Mucosa of descending colon (tissue), 3 donors: ENCODE measurements around the gene PPFIA1. TPM values are rescaled to one million over a fixed set of nuclear protein-coding genes. Genes with fewer than 3 reads are reported as not detected.

Experiments
- ATAC-seq: fragments of 200-7000 bp; cut with Tn5 transposase; one replicate; pipeline ENCODE4 v1.9.1; 2020; ENCODE audit warnings: mild to moderate bottlenecking, moderate library complexity
- DNase-seq, 3 donors: peaks; one replicate each; pipeline ENCODE4 v3.0.0-alpha.2; 2020
- H3K36me3 ChIP-seq: fragments of 200-600 bp; one replicate; pipeline ENCODE4 v1.8.0; 2021; ENCODE audit warnings: low read depth, mild to moderate bottlenecking
- H3K4me1 ChIP-seq: fragments of 200-600 bp; one replicate; pipeline ENCODE4 v1.8.0; 2021; ENCODE audit warnings: low read depth, mild to moderate bottlenecking
- H3K4me3 ChIP-seq: fragments of 200-600 bp; one replicate; pipeline ENCODE4 v1.8.0; 2021; ENCODE audit warnings: mild to moderate bottlenecking
- H3K9me3 ChIP-seq: fragments of 200-600 bp; one replicate; pipeline ENCODE4 v1.8.0; 2021; ENCODE audit warnings: mild to moderate bottlenecking
- CTCF ChIP-seq: fragments of 200-600 bp; IDR thresholded peaks from one replicate; pipeline ENCODE4 v1.8.0; 2022; ENCODE audit warnings: antibody characterized with exemption, mild to moderate bottlenecking
- intact Hi-C, 2 donors: fragments of 100-400 bp; cut with DNase I in 1 of 2; cut with micrococcal nuclease in 1 of 2; formaldehyde crosslinking; loops; one replicate each; pipeline versions ENCODE4 v1.11.0 to v1.11.1; 2022; cut with DNase I, micrococcal nuclease
- total RNA-seq, 3 donors: library from RNA; stranded (reverse); fragmentation: NEBNext Ultra II Directional in 2 of 3; extraction: Animal tissue kit (Norgen Biotek cat#: 25700) in 2 of 3; gene quantifications; one replicate each; pipeline versions ENCODE4 v1.2.1 to v1.2.4, GENCODE V29; 2021 to 2023
- donor health status: DM: no; HTN: no; CAD: no; lungs with moderate emphysema.
- donor health status: DM: no; HTN: no; CAD: no.
- donor health status: DM: no; HTN: yes; CAD: no.

The PPFIA1 gene
- total RNA-seq, 3 donors from 2014 or later: 58.5 to 65.7 (median 65.0) TPM

DNA sequence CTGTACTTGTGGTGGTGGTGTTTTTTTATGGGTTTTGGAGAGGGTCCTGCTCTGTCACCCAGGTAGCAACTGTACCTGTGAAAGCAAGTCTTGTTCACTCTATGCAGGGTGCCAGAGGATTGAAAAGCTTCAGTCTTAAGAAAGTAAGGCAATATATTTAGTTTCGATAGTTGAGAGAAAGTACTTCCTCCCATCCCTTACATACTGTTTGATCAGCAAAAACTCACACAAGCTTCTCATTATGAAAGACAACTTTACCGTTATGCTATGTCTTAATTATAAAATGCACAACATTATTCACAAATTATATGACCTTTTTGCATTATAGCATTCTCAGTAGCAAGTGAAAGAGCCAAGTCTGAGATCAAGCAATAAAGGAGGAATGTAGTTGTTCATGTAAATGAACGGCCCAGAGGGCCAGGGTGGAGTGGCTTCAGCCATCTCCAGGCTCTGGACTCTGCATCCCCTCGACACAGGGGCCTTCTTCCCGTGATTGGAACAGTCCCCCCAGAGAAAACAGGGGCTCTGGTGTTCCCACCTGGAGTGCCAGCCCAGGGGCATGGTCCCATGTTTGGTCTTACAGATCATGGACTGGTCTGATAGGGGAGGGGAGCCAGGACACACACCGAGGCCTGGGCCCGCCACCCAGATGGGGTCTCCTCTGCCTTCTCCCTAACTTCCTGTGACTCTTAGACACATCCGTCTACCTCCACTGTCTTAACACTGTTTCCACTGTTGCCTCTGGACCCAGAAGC, 89.1 kb downstream of the PPFIA1 start:
- ATAC-seq: no peak

DNA sequence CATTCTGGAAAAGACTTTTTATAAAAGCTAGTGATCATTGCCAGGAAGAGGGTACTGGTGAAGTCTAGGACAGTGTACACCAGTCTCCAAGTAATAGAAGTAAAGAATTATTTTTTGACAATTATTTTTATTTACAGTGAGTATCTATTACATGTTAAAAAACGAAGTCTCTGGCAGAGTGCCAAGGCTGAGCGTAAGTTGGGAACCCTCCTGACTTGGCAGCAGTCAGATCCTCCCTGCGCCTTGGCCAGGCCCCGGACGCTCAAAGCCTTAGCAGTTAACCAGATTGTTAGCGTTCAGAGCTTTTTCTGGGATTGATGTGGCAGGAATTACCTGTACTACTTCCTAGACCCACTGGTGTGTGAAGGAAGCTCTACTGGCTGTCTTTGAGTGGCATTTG, 89.7 kb downstream of the PPFIA1 start:
- H3K4me3 ChIP-seq: no peak overlapping the region
- no peaks in the 10 kb centered on the region for H3K36me3 ChIP-seq
- TF ChIP-seq CTCF: no peak
- intact Hi-C loops: no loop called here
- no peaks in the 10 kb centered on the region for H3K9me3 ChIP-seq
- ATAC-seq: no peak
- H3K4me1 ChIP-seq: no peaks in the 10 kb centered on the region
- no peak for DNase-seq

More for the DNA sequence above, 89.1 kb downstream of the PPFIA1 start:
- Histone ChIP-seq H3K9me3 (no peaks in the 10 kb centered on the region), H3K4me3 (no peak overlapping the region), H3K36me3 (no peaks in the 10 kb centered on the region), H3K4me1 (no peaks in the 10 kb centered on the region)
- TF ChIP-seq CTCF: no peak
- DNase-seq: no peak
- intact Hi-C loops: no loop called here

DNA sequence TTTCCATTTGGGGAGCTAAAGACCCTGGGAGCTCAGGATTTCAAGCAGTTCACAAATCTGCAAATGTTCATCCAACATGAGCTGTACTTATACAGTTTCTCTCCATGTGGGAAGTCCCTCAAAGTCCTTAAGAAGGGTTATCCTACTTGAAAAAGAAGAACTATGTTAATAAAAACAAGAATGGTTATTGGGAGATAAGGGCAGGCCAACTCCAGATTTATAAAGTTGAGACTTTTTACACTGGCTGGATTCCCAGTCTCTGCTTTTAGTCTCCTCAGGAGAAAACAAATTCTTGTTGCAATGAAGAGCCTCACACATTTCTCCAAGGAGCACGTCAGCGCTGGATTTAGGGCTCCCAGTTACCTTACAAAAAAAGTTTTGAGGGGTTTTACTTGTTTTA, 93.7 kb downstream of the PPFIA1 start:
- Histone ChIP-seq H3K4me3 (no peak overlapping the region), H3K9me3 (no peaks in the 10 kb centered on the region), H3K4me1 (no peaks in the 10 kb centered on the region), H3K36me3 (no peaks in the 10 kb centered on the region)
- ATAC-seq (no peak), DNase-seq (no peak)
- no peak for TF ChIP-seq CTCF
- intact Hi-C loops: no loop called here

DNA sequence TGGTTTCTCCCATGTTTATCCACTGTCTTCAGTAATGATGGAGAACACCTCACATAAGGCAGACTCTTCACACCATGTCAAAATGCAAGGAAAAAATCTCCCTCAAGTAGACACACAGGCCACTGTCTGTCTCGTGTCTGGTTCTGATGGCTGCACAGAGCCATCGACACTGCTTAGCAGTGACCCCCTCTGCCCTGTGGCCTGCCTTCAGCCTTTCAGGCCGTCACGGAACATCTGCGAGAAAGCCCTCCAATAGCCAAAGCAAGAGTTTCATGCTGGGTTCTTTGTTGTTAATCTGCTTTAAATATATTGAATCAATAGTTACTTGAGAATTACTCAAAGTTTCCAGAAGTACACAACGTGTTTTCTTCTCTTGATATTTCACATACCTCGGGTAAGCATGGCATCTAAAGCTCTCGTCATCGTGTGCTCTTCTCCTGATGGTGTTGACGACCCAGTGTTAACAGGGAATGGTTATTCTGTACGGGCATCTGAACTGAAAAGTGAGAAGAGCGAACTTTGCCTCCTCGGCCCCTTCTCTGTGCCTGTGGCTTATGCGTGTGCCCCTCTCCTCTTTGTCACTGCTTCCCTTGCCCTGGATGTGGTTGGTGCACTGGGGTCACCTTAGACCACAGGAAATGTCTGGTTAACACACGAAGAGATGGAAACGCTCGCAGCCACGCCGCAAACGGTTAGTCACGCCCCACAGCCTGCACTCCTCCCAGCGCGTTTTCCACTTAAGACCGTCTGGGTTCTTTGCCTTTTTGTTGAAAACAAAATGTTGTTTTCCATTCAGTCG, 94.5 kb downstream of the PPFIA1 start:
- no peak for TF ChIP-seq CTCF
- H3K9me3 ChIP-seq: no peaks in the 10 kb centered on the region
- DNase-seq (no peak), ATAC-seq (peak; percentile 39)
- intact Hi-C loops: no loop called here
- H3K4me1 ChIP-seq: no peaks in the 10 kb centered on the region
- no peak overlapping the region for H3K4me3 ChIP-seq
- H3K36me3 ChIP-seq: no peaks in the 10 kb centered on the region

GRCh38 chr11:70365544-70365927, 95.0 kb downstream of the PPFIA1 start:
- ATAC-seq: no peak
- H3K36me3 ChIP-seq: no peaks in the 10 kb centered on the region

More at GRCh38 chr11:70365544-70365927, 95.0 kb downstream of the PPFIA1 start:
- DNase-seq: no peak
- intact Hi-C loops: no loop called here
- Histone ChIP-seq H3K4me1 (no peaks in the 10 kb centered on the region), H3K4me3 (no peak overlapping the region), H3K9me3 (no peaks in the 10 kb centered on the region)
- TF ChIP-seq CTCF: no peak
